GM10266 (cell line): Measurements from ENCODE around the gene DNAJC15.
"Not testable (repeated sequence)": the region's sequence is repeated elsewhere in the genome, so short reads cannot be mapped to it uniquely, and the experiment has no call there.

ENCODE experiments used
- DNase-seq: peaks from one replicate; pipeline ENCODE4 v3.0.0; 2012; ENCODE audit errors: extremely low spot score
- CTCF ChIP-seq: IDR thresholded peaks from 2 replicates; pipeline ENCODE4 v1.5.1; 2012; ENCODE audit warnings: mild to moderate bottlenecking, low read depth; ENCODE audit not compliant: control insufficient read depth, insufficient read depth; ENCODE audit errors: missing control alignments

Gene DNAJC15

GRCh38 chr13:43061496-43062280 is 38.3 kb downstream of the DNAJC15 start:
- DNase-seq = no peak
- TF ChIP-seq CTCF = no peak

GRCh38 chr13:43071824-43072223 is 48.4 kb downstream of the DNAJC15 start:
- no peak for DNase-seq
- no peak for TF ChIP-seq CTCF

GRCh38 chr13:43072394-43072793 is 49.0 kb downstream of the DNAJC15 start:
- no peak for DNase-seq
- no peak for TF ChIP-seq CTCF

GRCh38 chr13:43074824-43075510 is 51.6 kb downstream of the DNAJC15 start:
- DNase-seq = no peak
- TF ChIP-seq CTCF = no peak

GRCh38 chr13:43075511-43075902 is 52.1 kb downstream of the DNAJC15 start:
- DNase-seq = not testable (repeated sequence)

- no peak for DNase-seq
- TF ChIP-seq CTCF = no peak
Observed at GRCh38 chr13:43077046-43077445, 53.7 kb downstream of the DNAJC15 start.

- TF ChIP-seq CTCF = no peak
- DNase-seq = no peak
Observed at GRCh38 chr13:43077461-43077860, 54.1 kb downstream of the DNAJC15 start.
